GM18858 (cell line): ENCODE measurements around the gene CACNA2D4.

Experiments
- ATAC-seq: cut with Tn5 transposase; IDR thresholded peaks from one replicate; pipeline ENCODE4 v1.9.1; 2021; ENCODE audit not compliant: unreplicated experiment

CACNA2D4 gene

GRCh38 chr12:1806301-1807086, 112.0 kb downstream of the CACNA2D4 start:
- ATAC-seq = no peak

DNA sequence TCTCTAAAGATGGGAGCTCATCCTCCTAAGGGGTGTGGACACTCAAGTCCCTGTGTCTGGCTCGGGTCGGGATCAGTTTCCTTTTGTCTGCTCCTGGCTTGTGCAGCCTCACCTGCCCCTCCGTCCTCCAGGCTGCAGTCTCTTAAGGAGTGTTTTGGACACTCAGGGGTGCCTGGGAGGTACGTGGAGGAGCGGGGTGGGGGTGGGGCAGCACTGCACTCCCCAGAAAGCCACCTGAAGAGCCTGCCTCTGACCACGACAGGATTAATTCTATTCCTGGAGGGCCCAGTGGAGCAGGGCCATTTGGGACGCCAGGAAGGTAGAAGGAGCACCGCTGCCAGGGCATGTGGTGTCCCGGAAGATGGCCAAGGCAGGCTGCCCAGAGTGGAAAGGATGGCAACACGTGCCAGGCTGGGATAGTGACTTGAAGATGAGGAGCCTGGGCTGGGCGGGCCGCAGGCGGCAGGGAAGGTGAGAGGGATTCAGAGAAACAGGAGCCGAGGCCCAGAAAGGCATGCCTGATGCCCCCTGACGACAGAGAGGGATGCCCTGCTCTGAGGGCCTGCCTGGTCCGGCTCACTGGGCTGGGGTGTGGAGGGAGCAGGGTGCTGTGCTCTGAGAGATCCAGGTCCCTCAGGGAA, 112.9 kb downstream of the CACNA2D4 start:
- no peak for ATAC-seq

DNA sequence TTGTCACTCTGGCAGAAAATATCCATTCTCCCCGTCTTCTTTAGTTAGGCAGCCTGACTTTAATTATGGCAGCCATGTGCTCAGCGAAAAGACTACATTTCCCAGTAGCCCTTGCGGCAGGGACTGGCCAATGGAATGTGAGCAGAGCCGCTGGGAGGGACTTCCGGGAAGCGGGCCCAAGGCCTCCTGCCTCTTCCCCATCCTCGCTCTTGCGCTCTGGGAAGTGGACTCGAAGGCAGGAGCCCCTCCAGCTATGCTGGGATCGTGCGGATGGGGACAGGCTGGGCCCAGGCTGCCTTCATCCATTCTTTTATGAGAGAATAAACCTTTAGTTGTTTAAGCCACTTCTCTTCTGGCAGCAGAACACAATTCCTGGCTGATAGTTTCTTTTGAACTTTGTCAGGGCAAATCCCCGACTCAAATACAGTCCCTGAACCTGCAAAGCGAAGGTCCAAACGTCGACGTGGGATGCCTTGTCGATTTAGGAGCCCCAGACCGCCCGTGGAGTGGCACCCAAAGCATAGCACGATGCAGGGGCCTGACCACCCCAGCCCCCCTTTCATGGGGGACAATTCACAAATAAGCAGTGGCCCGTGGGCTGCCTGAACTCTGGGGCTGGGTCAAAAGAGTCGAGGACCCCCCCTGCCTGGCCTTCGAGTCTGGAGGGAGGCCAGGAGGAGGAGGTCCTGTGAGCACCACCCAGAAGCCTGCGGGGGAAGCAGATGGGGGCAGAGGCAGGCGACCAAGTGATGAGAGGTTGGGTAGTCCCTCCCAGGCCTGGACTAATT, 113.7 kb downstream of the CACNA2D4 start:
- ATAC-seq = peak; percentile 76

- no peak for ATAC-seq
Observed at GRCh38 chr12:1803736-1804135, 114.7 kb downstream of the CACNA2D4 start.

GRCh38 chr12:1801303-1801975, 117.0 kb downstream of the CACNA2D4 start:
- no peak for ATAC-seq

GRCh38 chr12:1800401-1801302, 117.8 kb downstream of the CACNA2D4 start:
- no peak for ATAC-seq

- ATAC-seq = no peak
Observed at GRCh38 chr12:1799882-1800400, 118.5 kb downstream of the CACNA2D4 start.

DNA sequence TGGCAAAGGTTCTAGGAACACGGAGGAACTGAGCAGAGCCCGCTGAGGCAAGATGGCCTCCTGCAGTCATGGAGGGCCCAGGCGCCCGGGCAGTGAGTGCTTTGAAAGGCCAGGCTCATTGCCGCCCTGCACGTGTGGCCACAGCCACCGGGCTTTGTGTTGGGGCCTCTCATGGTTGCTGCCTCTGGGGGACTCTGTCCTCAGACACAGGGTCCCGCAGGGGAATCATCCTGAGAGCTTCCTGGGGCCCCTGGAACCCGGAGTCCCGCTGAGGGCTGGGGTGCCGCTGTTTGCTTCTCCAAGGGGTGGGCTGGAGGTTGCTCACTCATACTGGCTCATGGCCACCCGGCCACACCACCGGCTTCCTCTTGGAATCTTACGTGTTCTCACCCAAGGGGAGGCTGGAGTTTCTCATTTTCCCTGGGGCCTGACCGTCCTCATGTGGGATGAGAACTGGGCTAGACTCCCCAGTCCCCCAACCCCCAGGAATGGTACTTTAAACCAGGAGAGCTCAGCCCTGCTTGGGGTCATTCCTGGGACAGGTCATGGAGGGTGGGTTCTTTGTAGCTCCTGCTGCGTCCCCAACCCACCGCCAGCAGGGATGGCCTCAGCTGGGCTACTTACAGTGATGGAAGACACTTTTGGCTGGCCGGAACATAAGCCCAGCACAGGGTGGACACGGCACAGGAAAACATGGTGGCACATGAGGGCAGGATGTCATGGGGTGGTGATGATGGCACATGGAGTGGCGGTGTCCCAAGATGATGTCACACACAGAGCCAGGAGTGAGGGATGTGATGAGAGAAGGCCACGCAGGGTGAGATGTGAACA, 119.2 kb downstream of the CACNA2D4 start:
- ATAC-seq = no peak

DNA sequence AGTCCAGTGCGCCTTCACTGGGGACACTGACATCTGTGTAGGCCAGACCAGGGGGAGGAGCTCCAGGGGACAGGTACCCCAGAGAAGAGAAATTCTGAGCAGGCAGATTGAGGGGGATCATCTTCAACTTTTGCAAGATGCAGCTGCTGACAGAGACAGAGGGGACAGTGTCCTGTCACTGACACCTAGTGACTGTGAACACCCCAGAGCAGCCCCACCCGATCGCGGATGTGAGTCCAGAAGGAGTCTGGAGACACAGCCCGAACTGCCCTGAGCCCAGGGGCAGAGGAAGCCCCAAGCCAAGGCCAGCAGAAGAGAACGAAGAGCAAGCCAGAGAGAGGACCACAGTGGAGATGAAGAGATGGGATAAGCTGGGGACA, 119.8 kb downstream of the CACNA2D4 start:
- ATAC-seq = no peak

DNA sequence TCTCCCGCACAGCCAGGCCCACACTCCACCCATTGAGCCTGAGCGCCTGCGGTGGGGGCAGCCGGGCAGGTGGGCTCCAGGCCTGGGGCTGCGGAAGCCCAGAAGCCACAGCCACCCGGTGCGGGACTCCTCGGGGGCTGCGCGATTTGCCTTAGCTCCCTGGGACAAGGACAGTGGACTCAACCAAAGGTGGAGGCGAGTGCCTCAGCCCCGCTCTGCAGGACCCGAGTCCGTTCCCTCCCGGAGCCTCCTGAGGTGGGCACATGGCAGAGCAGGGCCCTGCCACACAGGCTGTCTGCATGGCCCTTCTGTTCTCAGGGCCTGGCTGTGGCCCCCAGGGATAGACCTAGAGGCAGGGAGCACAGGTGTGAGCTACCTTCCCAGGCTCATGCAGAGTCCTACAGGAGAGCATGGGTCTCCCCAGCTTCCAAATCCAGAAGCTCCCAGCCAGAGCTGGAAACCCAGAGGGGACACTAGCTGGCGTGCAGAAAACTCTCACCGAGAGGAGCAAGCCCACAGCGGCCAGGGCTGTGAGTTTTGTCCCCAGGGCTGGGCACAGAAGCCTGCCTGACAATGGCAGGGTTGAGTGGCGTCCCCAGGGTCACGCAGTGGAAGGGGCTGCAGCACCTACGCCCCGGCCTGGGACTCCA, 120.3 kb downstream of the CACNA2D4 start:
- ATAC-seq = no peak

GRCh38 chr12:1797011-1797901, 121.2 kb downstream of the CACNA2D4 start:
- ATAC-seq = no peak

GRCh38 chr12:1796515-1797010, 121.9 kb downstream of the CACNA2D4 start:
- peak; percentile 7 for ATAC-seq

DNA sequence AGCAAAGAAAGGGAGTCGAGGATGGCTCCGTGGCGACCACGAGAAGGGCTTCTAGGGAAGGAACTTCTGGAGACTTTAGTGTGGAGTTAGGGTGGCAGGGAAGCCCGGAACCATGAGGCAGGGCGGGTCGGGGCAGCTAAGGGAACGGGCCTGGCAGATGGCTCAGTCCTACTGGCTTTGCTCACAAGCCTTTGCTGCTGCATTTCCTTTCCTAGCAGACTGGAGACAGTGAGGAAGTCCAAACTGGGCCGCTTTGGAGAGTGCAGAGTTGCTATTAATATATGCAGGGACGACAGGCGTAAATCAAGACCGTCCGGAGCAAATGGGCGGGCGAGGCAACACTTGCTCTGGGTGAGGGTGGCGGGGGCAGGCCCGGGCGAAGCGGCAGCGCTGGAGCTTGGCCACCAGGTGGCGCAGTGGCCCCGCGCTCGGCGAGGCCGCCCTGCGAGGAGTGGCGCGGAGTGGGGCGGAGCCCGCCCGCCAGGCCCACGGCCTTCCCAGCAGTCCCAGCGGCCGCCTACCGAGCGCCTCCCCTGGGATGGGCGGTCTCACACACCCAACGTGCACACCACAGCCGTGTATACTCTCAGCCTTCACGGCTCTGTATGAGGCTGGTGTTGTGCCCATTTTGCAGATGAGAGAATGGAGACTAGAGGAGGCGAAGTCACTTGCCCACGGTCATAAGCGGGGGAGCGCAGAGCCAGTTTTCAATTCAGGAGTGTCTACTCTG, 122.5 kb downstream of the CACNA2D4 start:
- ATAC-seq = peak; percentile 74

- ATAC-seq = no peak
Observed at GRCh38 chr12:1795221-1795784, 123.1 kb downstream of the CACNA2D4 start.

- no peak for ATAC-seq
Observed at GRCh38 chr12:1794440-1795090, 123.9 kb downstream of the CACNA2D4 start.
